Measurements from ENCODE around the gene ZSCAN29. TPM values are rescaled to one million over a fixed set of nuclear protein-coding genes. Genes with fewer than 3 reads are reported as not detected.

ZSCAN29 gene
- total RNA-seq, 1 experiment from 2014 or later = 34.4 TPM

GRCh38 chr15:43314171-43314570, 56.7 kb downstream of the ZSCAN29 start:
- H3K36me3 ChIP-seq (ENCODE audit: insufficient read depth, low read length, poor library complexity, severe bottlenecking) = no peaks in the 10 kb centered on the region
- CTCF ChIA-PET = no interaction called here

GRCh38 chr15:43312378-43312777, 58.5 kb downstream of the ZSCAN29 start:
- H3K27ac ChIP-seq (ENCODE audit: low read depth, low read length, poor library complexity, severe bottlenecking) = no peak overlapping the region
- BruUV-seq (replicated peaks) = no TSS peak
- CTCF ChIA-PET = no interaction called here
- no peaks in the 10 kb centered on the region for H3K36me3 ChIP-seq (ENCODE audit: insufficient read depth, low read length, poor library complexity, severe bottlenecking)
- H3K4me3 ChIP-seq (ENCODE audit: low read depth, low read length, poor library complexity, severe bottlenecking) = no peak overlapping the region
- no peak for DNase-seq (ENCODE audit: low spot score)
- TF ChIP-seq CTCF (conservative IDR thresholded peaks at IDR 0.05; ENCODE audit: low read depth, low read length) = no peak
- no peak for TF ChIP-seq EZH2 (IDR thresholded peaks at IDR 0.05; ENCODE audit: borderline replicate concordance, low read depth, low read length, poor library complexity, severe bottlenecking)
- H3K9me3 ChIP-seq (ENCODE audit: low read depth, low read length, poor library complexity, severe bottlenecking) = no peaks in the 10 kb centered on the region
- POLR2A ChIA-PET (ENCODE audit: low non-redundant PET) = no interaction called here
- intact Hi-C loops (cut with micrococcal nuclease; ENCODE audit: unreplicated experiment) = no loop called here
- H3K4me1 ChIP-seq (ENCODE audit: insufficient read depth, low read length, poor library complexity, severe bottlenecking) = no peaks in the 10 kb centered on the region
- H3K27me3 ChIP-seq (replicated peaks; ENCODE audit: insufficient read depth, low read depth, low read length, poor library complexity) = peaks cover 54% of the 10 kb centered on the region

More at GRCh38 chr15:43314171-43314570, 56.7 kb downstream of the ZSCAN29 start:
- Histone ChIP-seq H3K9me3 (ENCODE audit: low read depth, low read length, poor library complexity, severe bottlenecking) (no peaks in the 10 kb centered on the region), H3K4me1 (ENCODE audit: insufficient read depth, low read length, poor library complexity, severe bottlenecking) (no peaks in the 10 kb centered on the region), H3K4me3 (ENCODE audit: low read depth, low read length, poor library complexity, severe bottlenecking) (no peak overlapping the region), H3K27ac (ENCODE audit: low read depth, low read length, poor library complexity, severe bottlenecking) (no peak overlapping the region), H3K27me3 (replicated peaks; ENCODE audit: insufficient read depth, low read depth, low read length, poor library complexity) (peaks cover 38% of the 10 kb centered on the region)
- intact Hi-C loops (cut with micrococcal nuclease; ENCODE audit: unreplicated experiment) = no loop called here
- POLR2A ChIA-PET (ENCODE audit: low non-redundant PET) = no interaction called here
- no peak for DNase-seq (ENCODE audit: low spot score)
- BruUV-seq (replicated peaks) = no TSS peak
- TF ChIP-seq EZH2 (IDR thresholded peaks at IDR 0.05; ENCODE audit: borderline replicate concordance, low read depth, low read length, poor library complexity, severe bottlenecking) = no peak
- no peak for TF ChIP-seq CTCF (conservative IDR thresholded peaks at IDR 0.05; ENCODE audit: low read depth, low read length)

Other genes with a start within 250 kb of the ZSCAN29 start
- 2.8 and 5.4 TPM in 2 replicates for gene TMEM62, start 237.5 kb downstream of the ZSCAN29 start, total RNA-seq (2021)
- gene CCNDBP1, start 185.6 kb downstream of the ZSCAN29 start, total RNA-seq (2021) = 16.7 and 22.1 TPM in 2 replicates
- gene EPB42, start 150.0 kb downstream of the ZSCAN29 start, total RNA-seq (2021) = not detected in 2 replicates
- gene TGM5, start 104.1 kb downstream of the ZSCAN29 start, total RNA-seq (2021) = not detected in 2 replicates
- not detected in 2 replicates for gene TGM7, start 68.8 kb downstream of the ZSCAN29 start, total RNA-seq (2021)
- gene LCMT2, start 40.5 kb downstream of the ZSCAN29 start, total RNA-seq (2021) = 14.3 and 17.2 TPM in 2 replicates
- gene TUBGCP4, start 58 bp upstream of the ZSCAN29 start, total RNA-seq (2021) = 31.4 and 37.6 TPM in 2 replicates
- gene TP53BP1, start 122.1 kb upstream of the ZSCAN29 start, total RNA-seq (2021) = 66.0 and 74.5 TPM in 2 replicates
- gene MAP1A, start 146.6 kb upstream of the ZSCAN29 start, total RNA-seq (2021) = 65.8 and 83.8 TPM in 2 replicates
- gene PPIP5K1, start 219.2 kb upstream of the ZSCAN29 start, total RNA-seq (2021) = 33.5 and 40.4 TPM in 2 replicates
- gene CKMT1B, start 223.0 kb upstream of the ZSCAN29 start, total RNA-seq (2021) = 1.1 and 1.6 TPM in 2 replicates
- 0.17 and 0.28 TPM in 2 replicates for gene STRC, start 247.8 kb upstream of the ZSCAN29 start, total RNA-seq (2021)